Sigmoid colon (tissue), 4 donors: ENCODE data around the gene CARD9.

Source experiments
- CTCF ChIP-seq, 4 experiments: fragments of 450-650 bp in 3 of 4; fragments of 200-600 bp in 1 of 4; IDR thresholded peaks; one replicate each; pipeline ENCODE4 v1.5.1; 2016 to 2019; ENCODE audit warnings: antibody characterized with exemption in 4 of 4, mild to moderate bottlenecking in 3 of 4, moderate library complexity in 2 of 4
- EP300 ChIP-seq, 4 donors: sonication (generic); formaldehyde crosslinking; IDR thresholded peaks; one replicate each; pipeline ENCODE4 v1.6.1; 2017; ENCODE audit warnings: antibody characterized with exemption in 4 of 4
- POLR2A ChIP-seq, 2 donors: fragments of 450-650 bp; IDR thresholded peaks; one replicate each; pipeline ENCODE4 v1.6.1; 2016; ENCODE audit warnings: antibody characterized with exemption in 2 of 2, mild to moderate bottlenecking in 2 of 2, moderate library complexity in 2 of 2
- POLR2AphosphoS5 ChIP-seq, 4 donors: sonication (generic); formaldehyde crosslinking; IDR thresholded peaks; one replicate each; pipeline ENCODE4 v1.6.1; 2017; ENCODE audit warnings: antibody characterized with exemption in 4 of 4

- TF ChIP-seq CTCF (IDR thresholded peaks at IDR 0.05) (no peak), POLR2A (IDR thresholded peaks at IDR 0.05) (no peak), POLR2AphosphoS5 (IDR thresholded peaks at IDR 0.05) (no peak), EP300 (IDR thresholded peaks at IDR 0.05) (no peak)
Observed at GRCh38 chr9:136348691-136349090, 24.8 kb downstream of the CARD9 start.
